ENCODE measurements around the gene ABCC9.
"Not testable (repeated sequence)": the region's sequence is repeated elsewhere in the genome, so short reads cannot be mapped to it uniquely, and the experiment has no call there.

Gene ABCC9

DNA sequence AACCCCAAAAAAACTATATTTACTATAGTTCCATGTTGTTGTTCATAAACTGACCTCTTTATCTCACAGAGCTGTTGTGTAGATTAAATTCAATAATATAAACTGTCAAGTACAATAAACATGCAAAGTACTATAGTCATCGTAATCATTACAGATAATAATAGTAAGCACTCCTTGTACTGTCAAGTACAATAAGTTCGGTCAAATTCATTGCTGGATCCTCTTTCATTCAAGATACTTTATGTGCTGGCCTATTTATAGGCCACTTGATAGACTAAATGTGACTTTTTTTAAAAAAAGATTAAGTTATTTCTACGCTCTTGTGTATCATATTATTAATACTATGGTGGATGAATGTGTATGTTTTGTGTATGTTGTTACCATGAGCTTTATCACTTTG, 127.5 kb downstream of the ABCC9 start:
- FAIRE-seq = no peak

DNA sequence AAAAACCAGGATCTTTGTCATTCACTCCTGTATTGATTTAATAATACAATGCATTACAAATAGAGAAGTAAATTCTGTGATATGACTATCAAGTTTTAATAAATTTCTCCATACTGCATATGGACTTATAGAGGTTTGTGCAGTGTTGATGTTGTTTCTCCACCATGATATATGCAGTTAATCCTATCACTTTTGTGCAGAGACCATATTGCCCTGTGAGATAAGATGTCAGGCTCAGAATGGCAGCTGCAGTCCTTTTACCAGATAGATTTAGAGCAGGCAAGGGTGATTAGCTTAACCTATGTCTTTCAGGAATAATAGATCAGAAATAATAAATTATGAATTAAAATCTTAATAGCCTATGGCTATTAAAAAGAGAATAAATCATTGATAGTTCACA, 128.1 kb downstream of the ABCC9 start:
- FAIRE-seq = no peak

- FAIRE-seq = not testable (repeated sequence)
Observed at GRCh38 chr12:21812340-21812739, 128.9 kb downstream of the ABCC9 start.

DNA sequence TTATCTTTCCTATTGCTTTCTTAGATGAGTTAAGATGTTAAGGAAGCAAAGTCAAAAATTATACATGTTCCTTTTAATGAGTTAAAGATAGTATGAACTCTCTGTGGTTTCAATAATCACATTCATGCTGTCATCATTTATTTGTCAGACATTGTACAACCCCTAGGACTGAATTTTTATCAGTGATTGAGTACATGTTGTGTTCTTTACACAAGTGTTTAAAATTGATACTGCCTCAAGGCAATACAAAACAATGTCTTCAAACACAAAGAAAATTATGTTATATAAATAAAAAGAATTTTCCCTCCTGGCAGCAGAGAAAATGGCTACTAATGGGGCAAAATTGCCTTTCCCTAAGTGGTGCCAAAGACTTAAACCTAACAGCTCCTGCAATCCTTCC, 132.1 kb downstream of the ABCC9 start:
- FAIRE-seq = no peak

- no peak for FAIRE-seq
Observed at GRCh38 chr12:21806255-21806654, 135.0 kb downstream of the ABCC9 start.

DNA sequence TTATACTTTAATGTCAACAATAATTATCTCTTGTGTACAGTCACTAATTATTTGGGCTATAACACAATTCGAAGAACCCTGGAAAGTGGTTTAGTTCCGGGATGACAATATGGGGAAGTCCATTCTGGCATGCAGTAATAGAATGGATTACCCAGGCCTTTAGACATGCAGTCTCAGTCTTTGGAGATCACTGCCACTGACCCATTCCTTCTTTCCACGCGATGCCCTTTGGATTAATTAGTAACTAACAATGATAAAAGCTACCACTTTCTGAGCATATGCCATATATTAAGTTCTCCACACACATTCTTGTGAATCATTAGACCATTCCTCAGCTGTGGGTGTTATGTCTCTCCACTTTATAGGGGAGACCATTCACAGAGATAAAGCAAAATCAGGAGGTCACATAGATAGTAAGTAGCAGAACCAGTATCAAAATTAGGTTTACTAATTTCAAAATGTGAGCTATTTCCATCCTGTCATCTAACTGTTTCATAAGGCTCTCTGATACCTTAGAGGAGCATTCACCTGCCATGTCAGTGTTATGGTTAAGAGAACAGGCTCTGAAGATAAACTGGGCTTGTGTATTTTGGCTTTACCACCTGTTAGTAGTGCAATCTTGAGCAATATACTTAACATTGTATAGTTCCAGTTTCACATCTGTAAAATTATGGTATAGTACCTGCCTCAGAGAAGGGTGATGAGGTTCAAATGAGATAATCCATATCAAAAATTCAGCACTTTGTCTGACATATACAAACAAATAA, 139.5 kb downstream of the ABCC9 start:
- FAIRE-seq = no peak

DNA sequence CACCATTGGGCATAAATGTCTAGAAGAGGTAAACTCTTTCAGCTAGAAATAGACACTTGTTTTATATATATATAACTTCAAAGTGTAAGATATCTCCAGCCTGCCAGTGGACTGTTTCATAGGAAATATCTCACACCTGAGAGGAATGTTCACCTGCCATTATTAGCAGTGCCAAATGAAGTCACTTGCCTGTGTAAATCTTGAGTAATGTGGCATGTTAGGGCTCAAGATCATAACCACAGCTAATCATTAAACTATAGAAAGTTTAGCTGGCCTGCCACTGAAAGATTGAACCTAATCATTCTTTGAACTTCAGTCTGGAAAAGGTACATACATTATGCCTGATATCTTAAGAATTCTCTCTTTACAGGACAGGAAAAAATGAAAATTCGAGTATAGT, 141.2 kb downstream of the ABCC9 start:
- peak; percentile 24 for FAIRE-seq

GRCh38 chr12:21797539-21797938, 143.7 kb downstream of the ABCC9 start:
- FAIRE-seq = no peak

- FAIRE-seq = no peak
Observed at GRCh38 chr12:21795648-21796328, 145.4 kb downstream of the ABCC9 start.

DNA sequence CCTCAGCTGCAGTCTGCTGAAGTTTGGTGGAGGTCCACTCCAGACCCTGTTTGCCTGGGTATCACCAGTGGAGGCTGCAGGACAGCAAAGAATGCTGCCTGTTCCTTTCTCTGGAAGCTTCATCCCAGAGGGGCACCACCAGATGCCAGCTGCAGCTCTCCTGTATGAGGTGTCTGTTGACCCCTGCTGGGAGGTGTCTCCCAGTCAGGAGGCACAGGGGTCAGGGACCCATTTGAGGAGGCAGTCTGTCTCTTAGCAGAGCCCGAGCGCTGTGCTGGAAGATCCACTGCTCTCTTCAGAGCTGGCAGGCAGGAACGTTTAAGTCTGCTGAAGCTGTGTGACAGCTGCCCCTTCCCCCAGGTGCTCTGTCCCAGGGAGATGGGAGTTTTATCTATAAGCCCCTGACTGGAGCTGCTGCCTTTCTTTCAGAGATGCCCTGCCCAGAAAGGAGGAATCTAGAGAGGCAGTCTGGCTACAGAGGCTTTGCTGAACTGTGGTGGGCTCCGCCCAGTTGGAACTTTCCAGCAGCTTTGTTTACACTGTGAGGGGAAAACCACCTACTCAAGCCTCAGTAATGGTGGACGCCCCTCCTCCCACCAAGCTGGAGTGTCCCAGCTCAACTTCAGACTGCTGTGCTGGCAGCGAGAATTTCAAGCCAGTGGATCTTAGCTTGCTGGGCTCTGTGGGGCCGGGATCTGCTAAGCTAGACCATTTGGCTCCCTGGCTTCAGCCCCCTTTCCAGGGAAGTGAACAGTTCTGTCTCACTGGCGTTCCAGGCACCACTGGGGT, 146.2 kb downstream of the ABCC9 start:
- FAIRE-seq = not testable (repeated sequence)

DNA sequence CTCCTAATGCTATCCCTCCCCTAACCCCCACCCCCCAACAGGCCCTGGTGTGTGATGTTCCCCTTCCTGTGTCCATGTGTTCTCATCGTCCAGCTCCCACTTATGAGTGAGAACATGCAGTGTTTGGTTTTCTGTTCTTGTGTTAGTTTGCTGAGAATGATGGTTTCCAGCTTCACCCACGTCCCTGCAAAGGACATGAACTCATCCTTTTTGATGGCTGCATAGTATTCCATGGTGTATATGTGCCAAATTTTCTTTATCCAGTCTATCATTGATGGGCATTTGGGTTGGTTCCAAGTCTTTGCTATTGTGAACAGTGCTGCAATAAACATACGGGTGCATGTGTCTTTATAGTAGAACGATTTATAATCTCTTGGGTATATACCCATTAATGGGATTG, 151.5 kb downstream of the ABCC9 start:
- not testable (repeated sequence) for FAIRE-seq

- FAIRE-seq = no peak
Observed at GRCh38 chr12:21788089-21788983, 152.9 kb downstream of the ABCC9 start.

DNA sequence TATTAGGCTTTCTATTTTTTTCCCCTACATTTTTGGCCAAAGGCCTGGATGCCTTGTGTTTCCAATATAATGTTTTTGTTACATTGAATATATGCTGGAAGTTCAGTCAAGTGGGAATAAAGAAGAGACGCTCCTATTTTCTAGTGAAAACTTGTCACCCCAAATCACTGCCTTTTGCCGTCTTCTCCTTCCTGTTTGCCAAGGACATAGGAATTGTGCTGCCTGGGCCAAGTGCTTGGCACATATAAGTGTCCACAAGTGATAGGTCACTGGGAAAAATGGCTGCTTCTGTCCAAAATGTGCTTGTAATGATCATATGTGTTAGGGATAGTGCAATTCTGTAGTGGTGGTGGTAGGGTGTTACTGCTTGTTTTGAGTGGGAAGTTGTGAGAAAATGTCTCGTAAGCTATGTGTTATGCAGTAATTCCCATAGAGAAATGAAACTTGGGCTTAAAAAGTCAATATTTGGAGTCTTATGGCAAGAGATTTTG, 155.1 kb downstream of the ABCC9 start:
- FAIRE-seq = no peak

DNA sequence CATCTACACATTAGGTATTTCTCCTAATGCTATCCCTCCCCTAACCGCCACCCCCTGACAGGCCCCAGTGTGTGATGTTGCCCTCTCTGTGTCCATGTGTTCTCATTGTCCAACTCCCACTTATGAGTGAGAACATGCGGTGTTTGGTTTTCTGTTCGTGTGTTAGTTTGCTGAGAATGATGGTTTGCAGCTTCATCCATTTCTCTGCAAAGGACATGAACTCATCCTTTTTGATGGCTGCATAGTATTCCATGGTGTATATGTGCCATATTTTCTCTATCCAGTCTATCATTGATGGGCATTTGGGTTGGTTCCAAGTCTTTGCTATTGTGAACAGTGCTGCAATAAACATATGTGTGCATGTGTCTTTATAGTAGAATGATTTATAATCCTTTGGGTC, 158.5 kb downstream of the ABCC9 start:
- FAIRE-seq = not testable (repeated sequence)

GRCh38 chr12:21780786-21781185, 160.4 kb downstream of the ABCC9 start:
- FAIRE-seq = no peak

DNA sequence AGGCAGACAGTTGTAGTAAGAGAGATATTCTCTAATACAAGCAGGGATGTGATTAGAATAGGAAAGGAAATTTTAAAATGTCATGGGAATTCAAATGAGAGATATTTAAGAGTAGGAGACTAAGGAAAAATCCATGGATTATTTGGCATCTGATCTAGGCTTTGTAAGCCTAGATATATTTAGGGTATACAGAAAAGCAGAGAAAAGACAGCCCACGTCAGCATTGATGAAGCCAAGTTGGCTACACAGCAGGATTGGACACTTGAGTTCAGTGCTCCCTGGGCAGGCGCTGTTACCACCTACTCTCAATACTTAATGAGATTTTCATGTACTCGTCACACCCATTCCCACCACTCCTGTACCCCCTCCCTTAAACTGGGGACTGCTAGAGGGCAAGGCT, 165.1 kb downstream of the ABCC9 start:
- no peak for FAIRE-seq

GRCh38 chr12:21775133-21775820, 165.9 kb downstream of the ABCC9 start:
- no peak for FAIRE-seq

- FAIRE-seq = no peak
Observed at GRCh38 chr12:21774358-21775132, 166.7 kb downstream of the ABCC9 start, which contains the start of gene KCNJ8. KCNJ8 (minus strand) TSS chr12:21774706; CDS start chr12:21773616, 1,090 bp downstream.

DNA sequence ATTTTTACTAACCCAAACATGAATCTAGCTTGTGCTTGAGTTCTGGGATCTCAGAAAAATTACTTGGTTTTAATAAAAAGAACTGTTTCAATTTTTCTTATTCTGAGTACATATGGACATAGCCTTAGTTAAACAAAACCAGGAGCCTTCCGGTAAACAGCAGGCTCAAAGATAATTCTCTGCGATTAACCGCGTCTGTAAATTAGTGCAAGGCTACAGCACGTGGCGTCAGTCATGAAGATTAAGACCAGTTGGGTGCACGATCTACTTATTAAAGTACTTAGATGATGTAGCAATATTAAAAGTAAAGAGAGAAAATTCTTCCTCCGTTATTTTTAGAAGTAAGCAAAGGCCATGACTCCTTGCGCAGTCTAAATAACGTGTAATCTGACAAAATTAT, 167.4 kb downstream of the ABCC9 start:
- no peak for FAIRE-seq

GRCh38 chr12:21773263-21773741, 167.9 kb downstream of the ABCC9 start:
- no peak for FAIRE-seq

GRCh38 chr12:21771311-21771710, 169.9 kb downstream of the ABCC9 start:
- FAIRE-seq = peak; percentile 43

Measured in colon (tissue), 2 donors.